ENCODE results near the gene TRABD2B.

The TRABD2B gene

DNA sequence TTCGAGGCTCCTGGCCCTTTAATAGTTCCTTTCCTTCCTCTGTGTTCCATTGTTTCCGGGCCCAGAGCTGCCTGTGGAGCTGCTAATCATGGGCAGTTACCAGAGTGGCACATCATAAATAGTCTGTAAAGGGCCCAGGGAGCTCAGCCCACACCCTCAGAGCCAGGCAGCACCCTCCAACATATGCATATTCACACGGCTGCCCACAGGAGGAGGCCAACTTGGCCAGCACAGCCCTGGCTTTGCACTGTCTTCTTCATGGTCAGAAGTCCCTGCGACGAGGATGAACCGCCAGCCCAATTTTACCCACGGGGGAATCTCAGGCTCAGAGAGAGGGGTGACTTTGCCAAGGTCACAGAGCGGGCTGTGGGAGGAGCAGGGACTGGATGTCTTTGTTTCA, 172.5 kb downstream of the TRABD2B start:
- TF ChIP-seq, protein P1, sequence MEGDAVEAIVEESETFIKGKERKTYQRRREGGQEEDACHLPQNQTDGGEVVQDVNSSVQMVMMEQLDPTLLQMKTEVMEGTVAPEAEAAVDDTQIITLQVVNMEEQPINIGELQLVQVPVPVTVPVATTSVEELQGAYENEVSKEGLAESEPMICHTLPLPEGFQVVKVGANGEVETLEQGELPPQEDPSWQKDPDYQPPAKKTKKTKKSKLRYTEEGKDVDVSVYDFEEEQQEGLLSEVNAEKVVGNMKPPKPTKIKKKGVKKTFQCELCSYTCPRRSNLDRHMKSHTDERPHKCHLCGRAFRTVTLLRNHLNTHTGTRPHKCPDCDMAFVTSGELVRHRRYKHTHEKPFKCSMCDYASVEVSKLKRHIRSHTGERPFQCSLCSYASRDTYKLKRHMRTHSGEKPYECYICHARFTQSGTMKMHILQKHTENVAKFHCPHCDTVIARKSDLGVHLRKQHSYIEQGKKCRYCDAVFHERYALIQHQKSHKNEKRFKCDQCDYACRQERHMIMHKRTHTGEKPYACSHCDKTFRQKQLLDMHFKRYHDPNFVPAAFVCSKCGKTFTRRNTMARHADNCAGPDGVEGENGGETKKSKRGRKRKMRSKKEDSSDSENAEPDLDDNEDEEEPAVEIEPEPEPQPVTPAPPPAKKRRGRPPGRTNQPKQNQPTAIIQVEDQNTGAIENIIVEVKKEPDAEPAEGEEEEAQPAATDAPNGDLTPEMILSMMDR (IDR thresholded peaks at IDR 0.05): no peak
- no peak for TF ChIP-seq ZFX (IDR thresholded peaks at IDR 0.05; ENCODE audit: borderline replicate concordance)

DNA sequence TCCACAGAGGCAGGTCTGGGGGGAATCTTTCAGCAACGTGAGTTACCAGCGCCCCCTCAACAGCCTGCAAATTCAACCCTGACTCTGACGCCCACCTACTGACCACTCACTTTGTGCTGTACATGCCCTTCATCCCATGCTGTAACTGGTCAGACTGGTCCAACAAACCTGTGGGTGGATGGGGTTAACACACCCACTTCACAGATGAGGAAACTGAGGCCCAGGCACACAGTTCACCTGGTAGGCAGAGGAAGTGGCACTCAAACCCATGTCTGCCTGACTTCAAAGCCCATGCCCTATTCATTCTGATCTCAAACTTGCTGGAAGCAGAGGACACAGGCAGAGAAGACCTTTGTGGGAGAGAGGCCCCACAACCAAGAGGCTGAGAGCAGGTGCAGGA, 172.9 kb downstream of the TRABD2B start:
- H3K27ac ChIP-seq: no peak overlapping the region

More for the DNA sequence above, 172.5 kb downstream of the TRABD2B start:
- H3K27ac ChIP-seq: no peak overlapping the region

DNA sequence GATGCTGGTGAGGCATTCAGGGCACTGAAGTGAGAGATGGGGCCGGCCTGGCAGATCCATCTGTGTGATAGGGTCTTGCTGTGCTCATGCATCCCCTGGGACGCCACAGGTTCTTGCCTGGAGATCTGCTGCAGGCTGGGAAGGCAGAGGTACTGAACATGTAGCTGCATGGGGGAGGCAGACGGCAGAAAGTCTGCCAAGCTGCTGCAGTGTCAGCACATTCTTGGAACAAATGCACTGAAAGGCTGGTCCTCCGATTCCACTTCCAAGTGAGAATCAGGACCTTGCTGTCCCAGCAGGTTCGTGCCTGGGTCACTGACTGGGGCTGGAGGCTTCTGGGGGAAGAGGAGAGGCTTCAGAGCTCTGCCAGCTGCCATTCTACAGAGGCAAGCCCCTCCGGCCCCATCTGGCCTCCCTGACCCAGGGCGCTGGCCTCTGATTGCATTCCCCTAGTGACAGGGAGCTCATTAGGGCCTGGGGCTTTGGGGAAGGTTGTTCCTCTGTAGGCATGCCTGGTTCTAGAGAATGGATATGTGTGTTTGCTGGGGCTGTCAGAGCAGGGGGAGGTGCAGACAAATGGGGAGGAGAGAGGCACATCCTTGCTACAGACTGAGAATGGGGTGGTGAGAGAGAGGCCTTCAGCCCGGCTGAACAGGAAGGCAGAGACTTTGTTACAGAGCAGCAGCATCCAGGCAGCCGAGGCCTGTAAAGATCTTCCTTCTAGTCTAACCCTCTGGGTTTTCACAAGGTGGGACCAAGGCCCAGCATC, 174.0 kb downstream of the TRABD2B start:
- TF ChIP-seq, protein P1 (IDR thresholded peaks at IDR 0.05): no peak
- no peak for TF ChIP-seq ZFX (IDR thresholded peaks at IDR 0.05; ENCODE audit: borderline replicate concordance)
- H3K27ac ChIP-seq: no peak overlapping the region

More for the DNA sequence above, 172.9 kb downstream of the TRABD2B start:
- TF ChIP-seq ZFX (IDR thresholded peaks at IDR 0.05; ENCODE audit: borderline replicate concordance): no peak
- TF ChIP-seq, protein P1 (IDR thresholded peaks at IDR 0.05): no peak

DNA sequence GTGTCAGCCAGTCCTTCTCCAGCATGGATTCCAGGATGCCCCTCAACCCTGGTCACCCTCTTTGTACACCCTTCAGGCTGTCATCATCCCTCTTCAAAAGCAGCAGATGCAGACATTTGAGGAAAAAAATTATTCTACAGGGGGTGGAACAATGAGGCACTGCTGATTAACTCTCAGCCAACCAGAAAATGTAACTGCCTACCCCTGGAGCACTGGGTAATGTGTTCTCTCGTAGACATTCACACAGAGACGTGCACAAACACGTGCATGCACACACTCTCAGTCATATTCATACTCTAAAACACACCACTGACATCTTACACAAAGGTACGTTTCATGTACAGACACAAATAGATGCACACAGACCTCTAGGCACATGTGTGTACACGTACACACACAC, 175.4 kb downstream of the TRABD2B start:
- no peak for TF ChIP-seq ZFX (IDR thresholded peaks at IDR 0.05; ENCODE audit: borderline replicate concordance)
- TF ChIP-seq, protein P1 (IDR thresholded peaks at IDR 0.05): no peak

DNA sequence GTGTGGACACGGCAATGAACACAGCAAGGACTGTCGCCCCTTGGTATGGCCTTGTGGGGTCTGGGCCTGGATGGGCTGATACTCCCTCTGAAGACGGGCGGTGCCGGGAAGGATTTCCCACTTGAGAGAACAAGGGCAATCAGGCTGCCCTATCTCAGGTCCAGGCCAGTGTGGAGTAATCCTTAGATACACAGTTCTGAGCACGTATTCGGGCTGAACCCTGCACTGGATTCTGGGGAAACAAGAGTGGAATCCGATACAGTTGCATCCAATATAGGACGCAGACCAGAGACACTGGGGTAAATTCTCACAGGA, 177.7 kb downstream of the TRABD2B start:
- TF ChIP-seq, protein P1 (IDR thresholded peaks at IDR 0.05): no peak
- no peak for TF ChIP-seq ZFX (IDR thresholded peaks at IDR 0.05; ENCODE audit: borderline replicate concordance)
- H3K27ac ChIP-seq: no peak overlapping the region

More for the DNA sequence above, 175.4 kb downstream of the TRABD2B start:
- no peak overlapping the region for H3K27ac ChIP-seq

DNA sequence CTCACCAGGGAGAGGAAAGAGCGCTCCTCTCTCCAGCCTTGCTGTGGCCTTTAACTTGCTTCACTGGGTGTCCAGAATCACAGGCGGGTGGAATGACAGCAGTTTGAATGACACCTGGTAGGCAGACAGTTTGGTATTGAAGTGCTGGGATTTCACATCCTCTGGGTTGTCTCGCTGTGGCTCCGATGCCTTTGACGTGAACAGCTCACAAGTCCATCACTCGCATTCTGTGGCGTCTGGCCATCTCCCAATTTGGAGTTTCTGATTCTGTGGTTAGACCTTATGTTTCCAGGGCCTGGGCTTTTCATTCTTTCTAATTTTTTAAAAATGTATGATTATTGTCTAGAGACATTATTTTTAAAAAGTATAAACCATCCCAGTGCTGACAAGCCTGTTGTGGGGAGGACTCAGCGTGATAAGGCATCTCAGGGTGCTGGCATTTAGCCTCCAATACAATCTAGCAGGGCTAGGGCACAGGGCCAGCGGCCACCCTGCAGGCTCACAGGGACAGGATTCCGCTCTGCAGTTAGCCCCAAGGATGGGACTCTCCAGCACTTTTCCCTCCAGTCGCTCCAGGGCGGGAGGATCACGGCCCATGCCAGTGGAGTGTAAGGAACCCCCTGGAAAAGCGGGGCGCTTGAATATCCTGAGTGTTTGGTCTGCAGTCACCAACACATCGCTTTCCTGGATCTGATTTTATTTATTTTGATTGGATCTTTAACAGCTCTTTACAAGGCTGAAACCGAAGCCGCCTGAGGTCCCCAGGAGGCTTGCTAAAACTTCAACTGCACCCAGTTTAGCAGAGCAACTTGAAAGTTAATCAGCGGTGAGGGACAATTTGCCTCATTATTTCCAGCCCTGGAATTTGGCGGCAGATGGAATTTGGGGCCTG, 178.3 kb downstream of the TRABD2B start:
- H3K27ac ChIP-seq: no peak overlapping the region
- TF ChIP-seq, protein P1 (IDR thresholded peaks at IDR 0.05): no peak
- no peak for TF ChIP-seq ZFX (IDR thresholded peaks at IDR 0.05; ENCODE audit: borderline replicate concordance)

DNA sequence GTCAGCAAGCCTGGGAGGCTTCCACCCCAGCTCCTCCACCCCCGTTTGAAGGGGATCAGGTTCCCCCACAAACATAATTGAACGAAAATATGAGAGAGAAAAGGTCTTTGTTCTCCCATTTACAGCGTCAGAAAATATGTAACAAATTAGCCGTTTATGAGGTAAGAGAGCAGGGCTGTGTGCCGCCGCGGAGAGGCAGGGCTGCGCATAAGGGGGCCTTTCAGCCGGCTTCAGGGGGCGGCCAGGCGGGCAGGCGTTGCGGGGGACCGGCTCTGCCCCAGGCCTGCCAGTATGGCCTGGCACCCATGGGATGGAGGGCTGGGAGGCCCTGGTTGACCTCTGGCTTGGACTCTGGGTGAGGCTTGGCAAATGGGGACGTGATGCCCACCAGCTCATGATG, 179.3 kb downstream of the TRABD2B start:
- TF ChIP-seq, protein P1 (IDR thresholded peaks at IDR 0.05): no peak
- H3K27ac ChIP-seq: no peak overlapping the region
